Panc1 (cell line): Measurements from ENCODE around the gene HDDC2.

Experiments used
- CTCF ChIP-seq: fragments of 450-650 bp; IDR thresholded peaks from 2 replicates; pipeline ENCODE4 v1.5.1; 2017; ENCODE audit warnings: mild to moderate bottlenecking
- POLR2AphosphoS5 ChIP-seq: IDR thresholded peaks from 2 replicates; pipeline ENCODE4 v1.6.1; 2012; ENCODE audit warnings: mild to moderate bottlenecking, low read depth, low read length, moderate library complexity
- REST ChIP-seq, 2 experiments: IDR thresholded peaks; 2 replicates each; pipeline ENCODE4 v1.6.1; 2011 to 2012; ENCODE audit warnings: low read depth in 2 of 2, control low read depth in 1 of 2, low read length in 1 of 2, mild to moderate bottlenecking in 1 of 2, moderate library complexity in 1 of 2; ENCODE audit not compliant: insufficient read depth in 1 of 2
- SIN3A ChIP-seq: IDR thresholded peaks from 2 replicates; pipeline ENCODE4 v1.6.1; 2012; ENCODE audit warnings: low read depth, mild to moderate bottlenecking, low read length, moderate library complexity, borderline replicate concordance; ENCODE audit not compliant: insufficient read depth

GRCh38 chr6:125245523-125246264 lies 56.1 kb downstream of the HDDC2 start:
- TF ChIP-seq CTCF (no peak), POLR2AphosphoS5 (no peak), SIN3A (no peak), REST (IDR thresholded peaks at IDR 0.05; ENCODE audit: insufficient read depth in 1 of 2, low read depth in 2 of 2, low read length in 1 of 2) (no peak)
